Erythroblast (primary cell): ENCODE measurements around the gene MAP2K4.

Source experiments
- DNase-seq, 2 experiments: peaks; one replicate each; lab custom pipeline; 2025; lab: John Stamatoyannopoulos, UW
- GATA1 ChIP-seq: IDR thresholded peaks from 2 replicates; pipeline ENCODE4 v1.6.1; 2011; ENCODE audit warnings: low read depth, mild to moderate bottlenecking, control low read depth, low read length, moderate library complexity
- POLR2A ChIP-seq: IDR thresholded peaks from 2 replicates; pipeline ENCODE4 v1.6.1; 2011; ENCODE audit warnings: mild to moderate bottlenecking, low read length

The MAP2K4 gene

GRCh38 chr17:12050646-12051225 is 30.1 kb downstream of the MAP2K4 start:
- DNase-seq: no peak

GRCh38 chr17:12053552-12053951 is 32.9 kb downstream of the MAP2K4 start:
- DNase-seq: peak; percentile 46 to 69
- TF ChIP-seq POLR2A (no peak), GATA1 (no peak)

More at GRCh38 chr17:12050646-12051225, 30.1 kb downstream of the MAP2K4 start:
- TF ChIP-seq GATA1: no peak
- no peak for TF ChIP-seq POLR2A

- DNase-seq: no peak
- TF ChIP-seq POLR2A: no peak
- no peak for TF ChIP-seq GATA1
Measured at GRCh38 chr17:12055889-12056288, 35.2 kb downstream of the MAP2K4 start.

- TF ChIP-seq GATA1 (no peak), POLR2A (no peak)
Measured at GRCh38 chr17:12057520-12057919, 36.8 kb downstream of the MAP2K4 start.

GRCh38 chr17:12058535-12058934 is 37.9 kb downstream of the MAP2K4 start:
- DNase-seq: no peak
- no peak for TF ChIP-seq POLR2A
- TF ChIP-seq GATA1: no peak

More at GRCh38 chr17:12057520-12057919, 36.8 kb downstream of the MAP2K4 start:
- no peak for DNase-seq

GRCh38 chr17:12062249-12062648 is 41.6 kb downstream of the MAP2K4 start:
- DNase-seq: no peak
- TF ChIP-seq GATA1 (no peak), POLR2A (no peak)

- DNase-seq: no peak
- TF ChIP-seq GATA1 (no peak), POLR2A (no peak)
Measured at GRCh38 chr17:12064395-12064794, 43.7 kb downstream of the MAP2K4 start.

GRCh38 chr17:12067485-12067884 is 46.8 kb downstream of the MAP2K4 start:
- DNase-seq: no peak

GRCh38 chr17:12068946-12069345 is 48.3 kb downstream of the MAP2K4 start:
- no peak for TF ChIP-seq GATA1
- DNase-seq: no peak

More at GRCh38 chr17:12067485-12067884, 46.8 kb downstream of the MAP2K4 start:
- TF ChIP-seq POLR2A (no peak), GATA1 (no peak)

GRCh38 chr17:12070561-12070960 is 49.9 kb downstream of the MAP2K4 start:
- TF ChIP-seq POLR2A: no peak
- TF ChIP-seq GATA1: no peak
- DNase-seq: no peak

- no peak for DNase-seq
- TF ChIP-seq POLR2A (no peak), GATA1 (no peak)
Measured at GRCh38 chr17:12074346-12074745, 53.7 kb downstream of the MAP2K4 start.

GRCh38 chr17:12077773-12078172 is 57.1 kb downstream of the MAP2K4 start:
- no peak for TF ChIP-seq GATA1
- no peak for TF ChIP-seq POLR2A
- no peak for DNase-seq

- no peak for DNase-seq
- no peak for TF ChIP-seq GATA1
- no peak for TF ChIP-seq POLR2A
Measured at GRCh38 chr17:12078791-12079190, 58.1 kb downstream of the MAP2K4 start.

GRCh38 chr17:12081720-12082119 is 61.0 kb downstream of the MAP2K4 start:
- TF ChIP-seq POLR2A (no peak), GATA1 (no peak)
- DNase-seq: no peak

- peak in 1 of 2 experiments; percentile 2 for DNase-seq
- TF ChIP-seq POLR2A (no peak), GATA1 (no peak)
Measured at GRCh38 chr17:12085076-12085949, 64.6 kb downstream of the MAP2K4 start.

GRCh38 chr17:12088035-12088434 is 67.4 kb downstream of the MAP2K4 start:
- no peak for TF ChIP-seq POLR2A
- DNase-seq: no peak
